ENCODE data around the gene PTPRJ. TPM values are rescaled to one million over a fixed set of nuclear protein-coding genes. Genes with fewer than 3 reads are reported as not detected.

PTPRJ gene
- total RNA-seq, 1 experiment from 2014 or later, result 12.1 TPM

- Histone ChIP-seq H3K4me1 (ENCODE audit: insufficient read depth, low read length, poor library complexity, severe bottlenecking) (no peaks in the 10 kb centered on the region), H3K9me3 (ENCODE audit: low read depth, low read length, poor library complexity, severe bottlenecking) (no peaks in the 10 kb centered on the region), H3K27me3 (replicated peaks; ENCODE audit: insufficient read depth, low read depth, low read length, poor library complexity) (no peaks in the 10 kb centered on the region), H3K4me3 (ENCODE audit: low read depth, low read length, poor library complexity, severe bottlenecking) (no peak overlapping the region), H3K36me3 (ENCODE audit: insufficient read depth, low read length, poor library complexity, severe bottlenecking) (no peaks in the 10 kb centered on the region), H3K27ac (ENCODE audit: low read depth, low read length, poor library complexity, severe bottlenecking) (no peak overlapping the region)
- TF ChIP-seq EZH2 (IDR thresholded peaks at IDR 0.05; ENCODE audit: borderline replicate concordance, low read depth, low read length, poor library complexity, severe bottlenecking) (no peak), CTCF (conservative IDR thresholded peaks at IDR 0.05; ENCODE audit: low read depth, low read length) (no peak)
- no peak for DNase-seq (ENCODE audit: low spot score)
- POLR2A ChIA-PET (ENCODE audit: low non-redundant PET), result interaction anchor here (0.5 kb wide), 1 partner anchor 10 kb away, joined by 16 read pairs; no protein-coding TSS in a partner anchor
- CTCF ChIA-PET, result no interaction called here
- no TSS peak for BruUV-seq (replicated peaks)
- intact Hi-C loops (cut with micrococcal nuclease; ENCODE audit: unreplicated experiment), result no loop called here
These were observed 94.2 kb downstream of the PTPRJ start for GRCh38 chr11:48074425-48075181.

GRCh38 chr11:48075637-48076036, 95.3 kb downstream of the PTPRJ start:
- Histone ChIP-seq H3K4me1 (ENCODE audit: insufficient read depth, low read length, poor library complexity, severe bottlenecking) (no peaks in the 10 kb centered on the region), H3K4me3 (ENCODE audit: low read depth, low read length, poor library complexity, severe bottlenecking) (no peak overlapping the region), H3K27me3 (replicated peaks; ENCODE audit: insufficient read depth, low read depth, low read length, poor library complexity) (no peaks in the 10 kb centered on the region), H3K9me3 (ENCODE audit: low read depth, low read length, poor library complexity, severe bottlenecking) (no peaks in the 10 kb centered on the region), H3K27ac (ENCODE audit: low read depth, low read length, poor library complexity, severe bottlenecking) (no peak overlapping the region), H3K36me3 (ENCODE audit: insufficient read depth, low read length, poor library complexity, severe bottlenecking) (no peaks in the 10 kb centered on the region)
- TF ChIP-seq CTCF (conservative IDR thresholded peaks at IDR 0.05; ENCODE audit: low read depth, low read length) (no peak), EZH2 (IDR thresholded peaks at IDR 0.05; ENCODE audit: borderline replicate concordance, low read depth, low read length, poor library complexity, severe bottlenecking) (no peak)
- no TSS peak for BruUV-seq (replicated peaks)
- POLR2A ChIA-PET (ENCODE audit: low non-redundant PET), result no interaction called here
- DNase-seq (ENCODE audit: low spot score), result no peak
- intact Hi-C loops (cut with micrococcal nuclease; ENCODE audit: unreplicated experiment), result no loop called here
- CTCF ChIA-PET, result no interaction called here

GRCh38 chr11:48077251-48077650, 96.9 kb downstream of the PTPRJ start:
- BruUV-seq (replicated peaks), result no TSS peak
- DNase-seq (ENCODE audit: low spot score), result no peak
- Histone ChIP-seq H3K27ac (ENCODE audit: low read depth, low read length, poor library complexity, severe bottlenecking) (no peak overlapping the region), H3K36me3 (ENCODE audit: insufficient read depth, low read length, poor library complexity, severe bottlenecking) (no peaks in the 10 kb centered on the region), H3K9me3 (ENCODE audit: low read depth, low read length, poor library complexity, severe bottlenecking) (no peaks in the 10 kb centered on the region), H3K4me3 (ENCODE audit: low read depth, low read length, poor library complexity, severe bottlenecking) (no peak overlapping the region), H3K27me3 (replicated peaks; ENCODE audit: insufficient read depth, low read depth, low read length, poor library complexity) (no peaks in the 10 kb centered on the region), H3K4me1 (ENCODE audit: insufficient read depth, low read length, poor library complexity, severe bottlenecking) (no peaks in the 10 kb centered on the region)
- TF ChIP-seq EZH2 (IDR thresholded peaks at IDR 0.05; ENCODE audit: borderline replicate concordance, low read depth, low read length, poor library complexity, severe bottlenecking) (no peak), CTCF (conservative IDR thresholded peaks at IDR 0.05; ENCODE audit: low read depth, low read length) (no peak)
- intact Hi-C loops (cut with micrococcal nuclease; ENCODE audit: unreplicated experiment), result no loop called here
- CTCF ChIA-PET, result no interaction called here
- POLR2A ChIA-PET (ENCODE audit: low non-redundant PET), result no interaction called here

All from A673 (cell line).